Left ventricle myocardium inferior (tissue), 1 donor: ENCODE data around the gene ABHD16B. TPM values are rescaled to one million over a fixed set of nuclear protein-coding genes. Genes with fewer than 3 reads are reported as not detected.
A peak's percentile ranks its signal among the peaks of the same experiment; 100 is the strongest.

Source experiments
- DNase-seq: peaks from one replicate; pipeline ENCODE4 v3.0.0-alpha.2; 2020
- H3K27ac ChIP-seq: fragments of 200-600 bp; replicated peaks from 2 replicates; pipeline ENCODE4 v1.8.0; 2021
- H3K27me3 ChIP-seq: fragments of 200-600 bp; 2 replicates; pipeline ENCODE4 v1.8.0; 2021; ENCODE audit warnings: low read depth
- H3K36me3 ChIP-seq: fragments of 200-600 bp; 2 replicates; pipeline ENCODE4 v1.8.0; 2021
- H3K4me1 ChIP-seq: fragments of 200-600 bp; 2 replicates; pipeline ENCODE4 v1.8.0; 2021
- H3K4me3 ChIP-seq: fragments of 200-600 bp; 2 replicates; pipeline ENCODE4 v1.8.0; 2021; ENCODE audit warnings: mild to moderate bottlenecking, moderate library complexity
- H3K9me3 ChIP-seq: fragments of 200-600 bp; replicated peaks from 2 replicates; pipeline ENCODE4 v1.8.0; 2021
- CTCF ChIP-seq: fragments of 200-600 bp; IDR thresholded peaks from 2 replicates; pipeline ENCODE4 v1.8.0; 2021; ENCODE audit warnings: antibody characterized with exemption, mild to moderate bottlenecking, borderline replicate concordance
- intact Hi-C: fragments of 100-400 bp; cut with micrococcal nuclease; formaldehyde crosslinking; loops from one replicate; pipeline ENCODE4 v1.11.0; 2022
- total RNA-seq: library from RNA; stranded (reverse); fragmentation: NEBNext Ultra II Directional; extraction: Animal tissue kit (Norgen Biotek cat#: 25700); gene quantifications from one replicate; pipeline ENCODE4 v1.2.1, GENCODE V29; 2021
- donor health status: DM: no; HTN: yes; CAD: no; lungs with severe emphysema.

Gene ABHD16B
- total RNA-seq, 1 donor from 2014 or later: not detected

GRCh38 chr20:63895202-63895951 is 34.1 kb downstream of the ABHD16B start:
- no peak for DNase-seq
- no peak for TF ChIP-seq CTCF
- Histone ChIP-seq H3K4me3 (peak overlapping the region; percentile 76), H3K27me3 (no peaks in the 10 kb centered on the region), H3K4me1 (peaks cover 59% of the 10 kb centered on the region), H3K36me3 (peaks cover 15% of the 10 kb centered on the region), H3K9me3 (no peaks in the 10 kb centered on the region), H3K27ac (peak overlapping the region; percentile 86)
- intact Hi-C loops: no loop called here

DNA sequence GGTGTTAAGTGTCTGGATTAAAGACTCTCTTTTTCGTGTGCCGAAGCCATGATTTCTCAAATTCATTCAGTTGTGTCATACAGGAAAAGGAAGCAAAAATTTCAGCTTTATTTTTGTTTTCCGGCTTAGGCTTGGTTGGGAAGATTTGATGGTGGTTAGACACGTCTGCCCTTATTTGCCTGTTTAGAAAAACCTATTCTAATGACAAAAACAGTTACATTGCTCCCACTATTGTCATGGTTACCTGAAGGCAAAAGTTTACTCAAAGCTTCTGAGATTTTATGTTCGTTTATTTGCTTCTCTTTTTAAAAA is 34.6 kb downstream of the ABHD16B start:
- Histone ChIP-seq H3K27ac (peak overlapping the region; percentile 86), H3K27me3 (no peaks in the 10 kb centered on the region), H3K9me3 (no peaks in the 10 kb centered on the region), H3K4me1 (peaks cover 63% of the 10 kb centered on the region), H3K36me3 (peaks cover 9% of the 10 kb centered on the region), H3K4me3 (peak overlapping the region; percentile 76)
- no peak for DNase-seq
- intact Hi-C loops: no loop called here
- TF ChIP-seq CTCF: no peak

GRCh38 chr20:63896264-63897105 is 35.2 kb downstream of the ABHD16B start:
- intact Hi-C loops: no loop called here

DNA sequence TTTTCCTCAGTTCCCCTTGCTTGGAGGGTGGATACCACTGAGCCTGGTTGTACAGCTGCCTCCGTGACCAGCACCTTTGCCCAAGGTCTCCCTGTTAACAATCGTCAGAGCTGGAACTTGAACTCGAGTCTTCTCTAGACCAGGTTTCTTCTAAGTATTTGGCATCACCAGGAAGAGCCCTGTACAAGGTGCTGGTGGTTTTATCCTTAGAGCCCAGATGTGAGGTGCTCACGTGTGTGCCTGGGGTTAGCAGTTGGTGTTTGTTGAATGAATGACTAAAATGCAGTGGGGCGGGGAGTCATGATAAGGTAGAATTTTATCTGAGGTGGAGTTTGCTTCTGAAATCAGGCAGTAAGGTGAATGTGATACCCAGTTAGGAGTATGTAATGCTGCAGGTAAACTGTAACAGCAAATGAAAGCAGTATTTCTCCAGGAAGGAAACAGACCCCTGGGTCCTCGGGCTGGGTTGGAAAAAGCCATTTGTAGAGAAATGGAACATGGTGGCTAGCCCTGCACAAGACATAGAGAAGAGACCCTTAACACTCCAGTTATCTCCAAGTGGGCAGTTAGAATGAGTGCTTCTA is 36.8 kb downstream of the ABHD16B start:
- Histone ChIP-seq H3K4me1 (peaks cover 79% of the 10 kb centered on the region), H3K27ac (no peak overlapping the region), H3K36me3 (no peaks in the 10 kb centered on the region), H3K9me3 (no peaks in the 10 kb centered on the region), H3K27me3 (no peaks in the 10 kb centered on the region), H3K4me3 (no peak overlapping the region)
- TF ChIP-seq CTCF: no peak
- no peak for DNase-seq
- intact Hi-C loops: no loop called here

More at GRCh38 chr20:63896264-63897105, 35.2 kb downstream of the ABHD16B start:
- Histone ChIP-seq H3K4me1 (peaks cover 69% of the 10 kb centered on the region), H3K36me3 (peaks cover 4% of the 10 kb centered on the region), H3K27ac (peak overlapping the region; percentile 86), H3K27me3 (no peaks in the 10 kb centered on the region), H3K9me3 (no peaks in the 10 kb centered on the region), H3K4me3 (peak overlapping the region; percentile 76)
- peak; percentile 51 for DNase-seq
- TF ChIP-seq CTCF: no peak

GRCh38 chr20:63898882-63899558 is 37.7 kb downstream of the ABHD16B start:
- H3K9me3 ChIP-seq: no peaks in the 10 kb centered on the region
- peak overlapping the region; percentile 40 for H3K27ac ChIP-seq
- H3K4me1 ChIP-seq: peaks cover 85% of the 10 kb centered on the region
- TF ChIP-seq CTCF: no peak
- H3K4me3 ChIP-seq: no peak overlapping the region
- intact Hi-C loops: no loop called here
- H3K27me3 ChIP-seq: no peaks in the 10 kb centered on the region
- DNase-seq: no peak
- no peaks in the 10 kb centered on the region for H3K36me3 ChIP-seq
